SK-N-SH (cell line): ENCODE data around the gene PLEKHD1. TPM values are rescaled to one million over a fixed set of nuclear protein-coding genes. Genes with fewer than 3 reads are reported as not detected.

ENCODE experiments used
- CTCF ChIA-PET: fragments of 300-600, 350-600 bp; formaldehyde crosslinking; extraction: SDS; loops from one replicate; lab custom pipeline; 2021; lab: Yijun Ruan, JAX
- POLR2A ChIA-PET: fragments of 350-600 bp; sonication (Branson Sonifier 250); formaldehyde crosslinking; extraction: SDS; loops from one replicate; lab custom pipeline; 2020; ENCODE audit warnings: antibody characterized with exemption, inconsistent platforms; lab: Yijun Ruan, JAX
- DNase-seq: peaks from one replicate; pipeline ENCODE4 v3.0.0; 2012
- H2AFZ ChIP-seq: fragments of 200-600 bp; sonication (generic); 2 replicates; pipeline ENCODE4 v1.8.1; 2016; ENCODE audit warnings: antibody characterized with exemption, mild to moderate bottlenecking, low read depth
- H3F3A ChIP-seq: fragments of 200-600 bp; sonication (generic); replicated peaks from 2 replicates; pipeline ENCODE3; 2016; ENCODE audit warnings: antibody characterized with exemption, mild to moderate bottlenecking; ENCODE audit not compliant: insufficient read depth
- H3K27ac ChIP-seq, 2 experiments: fragments of 200-500 bp in 1 of 2; fragments of 200-600 bp in 1 of 2; sonication (Bioruptor generic) in 1 of 2; sonication (generic), shearing (Covaris generic) in 1 of 2; 2 replicates each; pipeline versions ENCODE4 v1.5.1 to v1.6.1; 2014 to 2016; ENCODE audit warnings: low read depth in 2 of 2, inconsistent platforms in 1 of 2, low read length in 1 of 2, mild to moderate bottlenecking in 1 of 2, mixed read lengths in 1 of 2
- H3K27me3 ChIP-seq: fragments of 200-600 bp; sonication (generic), shearing (Covaris generic); 2 replicates; pipeline ENCODE4 v1.6.1; 2016; ENCODE audit warnings: mixed run types; ENCODE audit not compliant: insufficient read depth
- H3K36me3 ChIP-seq, 2 experiments: fragments of 200-500 bp in 1 of 2; fragments of 200-600 bp in 1 of 2; sonication (Bioruptor generic) in 1 of 2; sonication (generic) in 1 of 2; replicated peaks in 1 of 2; 2 replicates each; pipeline versions ENCODE3 to v1.5.1; 2014 to 2016; ENCODE audit warnings: low read length in 1 of 2, mild to moderate bottlenecking in 1 of 2; ENCODE audit not compliant: insufficient read depth in 2 of 2, control insufficient read depth in 1 of 2
- H3K4me1 ChIP-seq, 2 experiments: fragments of 200-500 bp in 1 of 2; fragments of 200-600 bp in 1 of 2; sonication (Bioruptor generic) in 1 of 2; sonication (generic), shearing (Covaris generic) in 1 of 2; 2 replicates each; pipeline versions ENCODE4 v1.5.1 to v1.6.1; 2014 to 2016; ENCODE audit warnings: low read depth in 1 of 2, low read length in 1 of 2, mixed run types in 1 of 2; ENCODE audit not compliant: insufficient read depth in 2 of 2, control insufficient read depth in 1 of 2
- H3K4me2 ChIP-seq: fragments of 200-600 bp; sonication (generic), shearing (Covaris generic); 2 replicates; pipeline ENCODE4 v1.6.1; 2017; ENCODE audit warnings: mixed run types
- H3K4me3 ChIP-seq, 2 experiments: fragments of 200-500 bp in 1 of 2; fragments of 200-600 bp in 1 of 2; sonication (Bioruptor generic) in 1 of 2; sonication (generic), shearing (Covaris generic) in 1 of 2; 2 replicates each; pipeline versions ENCODE4 v1.5.1 to v1.8.1; 2014 to 2016; ENCODE audit warnings: low read depth in 2 of 2, inconsistent platforms in 1 of 2, low read length in 1 of 2, mild to moderate bottlenecking in 1 of 2, mixed read lengths in 1 of 2, moderate library complexity in 1 of 2
- H3K79me2 ChIP-seq: fragments of 200-600 bp; sonication (generic); 2 replicates; pipeline ENCODE4 v1.8.1; 2017; ENCODE audit warnings: mild to moderate bottlenecking; ENCODE audit not compliant: insufficient read depth
- H3K9ac ChIP-seq: fragments of 200-600 bp; sonication (generic); 2 replicates; pipeline ENCODE4 v1.6.1; 2017; ENCODE audit warnings: mixed run types
- H3K9me2 ChIP-seq: fragments of 200-600 bp; sonication (generic); 2 replicates; pipeline ENCODE4 v1.6.1; 2017; ENCODE audit warnings: mixed run types
- H3K9me3 ChIP-seq: fragments of 200-600 bp; sonication (generic); 2 replicates; pipeline ENCODE4 v1.6.1; 2017; ENCODE audit warnings: mixed run types, mild to moderate bottlenecking, moderate library complexity
- H4K20me1 ChIP-seq: fragments of 200-600 bp; sonication (generic); 2 replicates; pipeline ENCODE4 v1.6.1; 2017; ENCODE audit warnings: mild to moderate bottlenecking, mixed run types; ENCODE audit not compliant: insufficient read depth
- CHD2 ChIP-seq: fragments of 150-350 bp; IDR thresholded peaks from 2 replicates; pipeline ENCODE4 v1.6.1; 2018; ENCODE audit warnings: low read length; ENCODE audit not compliant: partially characterized antibody
- EZH2phosphoT487 ChIP-seq: fragments of 200-600 bp; sonication (generic); IDR thresholded peaks from 2 replicates; pipeline ENCODE4 v1.6.1; 2017; ENCODE audit warnings: low read depth, mixed run types, mild to moderate bottlenecking, antibody characterized with exemption, moderate library complexity, borderline replicate concordance
- FOXM1 ChIP-seq: IDR thresholded peaks from 2 replicates; pipeline ENCODE4 v1.4.0; 2012; ENCODE audit warnings: low read depth, mild to moderate bottlenecking
- GABPA ChIP-seq: IDR thresholded peaks from 2 replicates; pipeline ENCODE4 v1.4.0; 2012; ENCODE audit warnings: low read depth, mild to moderate bottlenecking
- MXI1 ChIP-seq: IDR thresholded peaks from 2 replicates; pipeline ENCODE4 v1.6.1; 2012; ENCODE audit warnings: mild to moderate bottlenecking, low read depth, low read length, improper control_type of control experiment
- NRF1 ChIP-seq: IDR thresholded peaks from 2 replicates; pipeline ENCODE4 v1.6.1; 2012; ENCODE audit warnings: low read depth, mild to moderate bottlenecking, low read length
- PBX3 ChIP-seq: IDR thresholded peaks from 2 replicates; pipeline ENCODE4; 2012
- RCOR1 ChIP-seq: fragments of 150-350 bp; IDR thresholded peaks from 2 replicates; pipeline ENCODE4 v1.6.1; 2017; ENCODE audit warnings: antibody characterized with exemption, low read length
- RFX5 ChIP-seq: IDR thresholded peaks from 2 replicates; pipeline ENCODE4 v1.6.1; 2012; ENCODE audit warnings: mild to moderate bottlenecking, improper control_type of control experiment, low read length
- RXRA ChIP-seq: IDR thresholded peaks from 2 replicates; pipeline ENCODE4 v1.4.0; 2012; ENCODE audit warnings: low read depth, mild to moderate bottlenecking, borderline replicate concordance
- SIN3A ChIP-seq: IDR thresholded peaks from 2 replicates; pipeline ENCODE4 v1.6.1; 2012; ENCODE audit warnings: low read depth, mild to moderate bottlenecking, low read length, moderate library complexity, borderline replicate concordance
- TAF1 ChIP-seq: IDR thresholded peaks from 2 replicates; pipeline ENCODE4 v1.6.1; 2012; ENCODE audit warnings: low read depth, mild to moderate bottlenecking, low read length, moderate library complexity, borderline replicate concordance
- TCF12 ChIP-seq: IDR thresholded peaks from 2 replicates; pipeline ENCODE4 v1.4.0; 2012
- TEAD4 ChIP-seq: IDR thresholded peaks from 2 replicates; pipeline ENCODE4 v1.4.0; 2012; ENCODE audit warnings: mild to moderate bottlenecking, borderline replicate concordance; ENCODE audit not compliant: insufficient read depth
- WGBS: methylation state at CpG from one replicate; pipeline ENCODE4 v1.1.6; 2017; ENCODE audit warnings: low lambda C conversion rate; 5-methylcytosine and 5-hydroxymethylcytosine counted together
- polyA plus RNA-seq, 3 experiments: library from polyadenylated mRNA; depleted of rRNA; stranded (reverse); fragments of >200 nt; gene quantifications; 2 replicates each; pipeline ENCODE4 v1.2.3, GENCODE V29; 2012

The PLEKHD1 gene
- polyA plus RNA-seq, 1 of the 3 experiments (the other 2 are of a cell fraction): 0.05 TPM

GRCh38 chr14:69518289-69519101 lies 34.0 kb downstream of the PLEKHD1 start:
- POLR2A ChIA-PET: no interaction called here
- TF ChIP-seq EZH2phosphoT487 (no peak), RFX5 (no peak), CHD2 (no peak), NRF1 (no peak), TCF12 (no peak)
- CTCF ChIA-PET: interaction anchor here (0.7 to 2.5 kb wide), 6 partner anchors 14 to 55 kb away, joined by 3 to 11 read pairs (median 6); no protein-coding TSS in a partner anchor
- peaks cover 0 to 4% of the 10 kb centered on the region in 2 experiments; a peak in 1 of 4 replicates for H3K4me1 ChIP-seq
- no peak overlapping the region for H3K4me3 ChIP-seq
- H3K9ac ChIP-seq: no peak overlapping the region
- no peaks in the 10 kb centered on the region; the same call in 1 of the 2 replicates for H3K27me3 ChIP-seq
- no peak overlapping the region for H2AFZ ChIP-seq
- DNase-seq: no peak
- WGBS: 23% methylated on average over 4 of the region's 4 CpGs
- H4K20me1 ChIP-seq: no peaks in the 10 kb centered on the region
- no peaks in the 10 kb centered on the region for H3K79me2 ChIP-seq
- no peak overlapping the region for H3K27ac ChIP-seq
- no peaks in the 10 kb centered on the region for H3K9me3 ChIP-seq
- no peak overlapping the region for H3K4me2 ChIP-seq
- no peaks in the 10 kb centered on the region for H3K9me2 ChIP-seq
- H3K36me3 ChIP-seq: no peaks in the 10 kb centered on the region
- H3F3A ChIP-seq: no peaks in the 10 kb centered on the region

- H2AFZ ChIP-seq: no peak overlapping the region
- no peak overlapping the region for H3K4me2 ChIP-seq
- no peaks in the 10 kb centered on the region for H3K79me2 ChIP-seq
- no peaks in the 10 kb centered on the region for H4K20me1 ChIP-seq
- no peaks in the 10 kb centered on the region for H3K9me2 ChIP-seq
- ChIA-PET POLR2A (no interaction called here), CTCF (interaction anchor here (0.7 to 2.5 kb wide), 7 partner anchors 15 to 57 kb away, joined by 3 to 11 read pairs (median 4); no protein-coding TSS in a partner anchor)
- H3K27ac ChIP-seq: no peak overlapping the region
- H3K9ac ChIP-seq: no peak overlapping the region
- no peaks in the 10 kb centered on the region for H3K9me3 ChIP-seq
- H3K4me1 ChIP-seq: peaks cover 0 to 4% of the 10 kb centered on the region in 2 experiments; a peak in 1 of 4 replicates
- TF ChIP-seq CHD2 (no peak), SIN3A (no peak), FOXM1 (no peak)
- no peaks in the 10 kb centered on the region for H3F3A ChIP-seq
- 76% methylated on average over 22 of the region's 22 CpGs for whole genome bisulfite sequencing
- no peak overlapping the region for H3K4me3 ChIP-seq
- no peak for DNase-seq
- H3K27me3 ChIP-seq: no peaks in the 10 kb centered on the region; the same call in 1 of the 2 replicates
- no peaks in the 10 kb centered on the region for H3K36me3 ChIP-seq
These were observed 34.9 kb downstream of the PLEKHD1 start for GRCh38 chr14:69519204-69520100.

DNA sequence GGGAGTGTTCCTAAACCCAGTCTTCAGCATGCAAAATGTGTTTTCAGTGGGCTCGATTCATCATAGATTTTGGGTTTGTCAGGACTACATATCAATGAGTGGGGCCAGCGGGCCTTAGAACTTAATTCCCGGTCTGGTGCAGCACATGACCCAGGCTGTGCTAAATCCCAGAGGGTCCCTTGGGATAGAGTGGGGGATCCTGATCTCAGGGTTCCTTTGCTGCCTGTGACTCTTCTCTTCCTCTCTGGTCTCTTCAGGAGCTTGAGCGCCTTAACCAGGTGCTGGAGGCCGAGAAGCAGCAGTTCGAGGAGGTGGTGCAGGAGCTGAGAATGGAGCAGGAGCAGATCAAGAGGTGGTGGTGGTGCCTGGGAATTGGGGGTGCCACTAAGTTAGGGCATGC lies 37.5 kb downstream of the PLEKHD1 start:
- Histone ChIP-seq H3K9ac (no peak overlapping the region), H3K27me3 (peaks cover 3% of the 10 kb centered on the region; the same call in 1 of the 2 replicates), H3K4me1 (peaks cover 0 to 4% of the 10 kb centered on the region in 2 experiments; a peak in 1 of 4 replicates), H3K36me3 (no peaks in the 10 kb centered on the region), H3K4me2 (no peak overlapping the region), H4K20me1 (no peaks in the 10 kb centered on the region), H3K9me2 (no peaks in the 10 kb centered on the region), H3K27ac (no peak overlapping the region), H3K79me2 (no peaks in the 10 kb centered on the region), H3K9me3 (no peaks in the 10 kb centered on the region), H2AFZ (no peak overlapping the region), H3K4me3 (no peak overlapping the region), H3F3A (no peaks in the 10 kb centered on the region)
- POLR2A ChIA-PET: no interaction called here
- CTCF ChIA-PET: interaction anchor here (1.9 kb wide), 1 partner anchor 14 kb away, joined by 6 read pairs; no protein-coding TSS in a partner anchor
- DNase-seq: no peak
- 72% methylated on average over 6 of the region's 6 CpGs for WGBS
- TF ChIP-seq TEAD4 (no peak), TAF1 (no peak), CHD2 (no peak), MXI1 (no peak), RCOR1 (no peak), PBX3 (no peak), GABPA (no peak), RXRA (no peak)
